Measurements from ENCODE around the gene FRY. TPM values are rescaled to one million over a fixed set of nuclear protein-coding genes. Genes with fewer than 3 reads are reported as not detected.

Gene FRY
- total RNA-seq, 1 donor from 2014 or later = 38.8 TPM

GRCh38 chr13:32115066-32115465, 83.5 kb downstream of the FRY start:
- Mint-ChIP-seq H3K27me3 (ENCODE audit: low read depth) (no peaks in the 10 kb centered on the region), H3K36me3 (ENCODE audit: low read depth) (peaks cover 7% of the 10 kb centered on the region), H3K9me3 (ENCODE audit: low read depth) (no peaks in the 10 kb centered on the region), H3K4me3 (ENCODE audit: unreplicated experiment) (no peak overlapping the region), H3K27ac (ENCODE audit: unreplicated experiment) (no peak overlapping the region), H3K4me1 (ENCODE audit: low read depth) (peaks cover 10% of the 10 kb centered on the region)
- no peak for DNase-seq (ENCODE audit: low spot score)
- no peak for TF ChIP-seq CTCF (IDR thresholded peaks at IDR 0.05)

DNA sequence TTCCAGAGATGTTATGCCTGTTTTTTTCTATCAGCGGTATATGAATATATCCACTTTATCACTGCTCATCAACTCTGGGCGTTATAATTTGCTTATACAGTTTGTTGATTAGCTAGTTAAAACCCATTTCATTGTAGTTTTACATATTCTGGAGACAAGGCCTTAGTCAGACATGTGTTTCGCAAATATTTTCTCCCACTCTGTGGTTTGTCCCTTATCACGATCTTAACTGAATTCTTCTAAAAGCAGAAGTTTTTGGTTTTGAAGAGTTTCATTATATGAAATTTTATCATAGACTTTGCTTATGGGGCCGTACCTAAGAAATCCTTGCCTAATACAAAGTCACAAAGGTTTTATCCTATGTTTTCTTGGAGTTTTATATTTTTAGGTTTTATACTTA, 84.6 kb downstream of the FRY start:
- Mint-ChIP-seq H3K9me3 (ENCODE audit: low read depth) (no peaks in the 10 kb centered on the region), H3K27ac (ENCODE audit: unreplicated experiment) (no peak overlapping the region), H3K4me1 (ENCODE audit: low read depth) (peaks cover 12% of the 10 kb centered on the region), H3K27me3 (ENCODE audit: low read depth) (no peaks in the 10 kb centered on the region), H3K4me3 (ENCODE audit: unreplicated experiment) (no peak overlapping the region), H3K36me3 (ENCODE audit: low read depth) (peaks cover 12% of the 10 kb centered on the region)
- no peak for DNase-seq (ENCODE audit: low spot score)
- TF ChIP-seq CTCF (IDR thresholded peaks at IDR 0.05) = no peak

DNA sequence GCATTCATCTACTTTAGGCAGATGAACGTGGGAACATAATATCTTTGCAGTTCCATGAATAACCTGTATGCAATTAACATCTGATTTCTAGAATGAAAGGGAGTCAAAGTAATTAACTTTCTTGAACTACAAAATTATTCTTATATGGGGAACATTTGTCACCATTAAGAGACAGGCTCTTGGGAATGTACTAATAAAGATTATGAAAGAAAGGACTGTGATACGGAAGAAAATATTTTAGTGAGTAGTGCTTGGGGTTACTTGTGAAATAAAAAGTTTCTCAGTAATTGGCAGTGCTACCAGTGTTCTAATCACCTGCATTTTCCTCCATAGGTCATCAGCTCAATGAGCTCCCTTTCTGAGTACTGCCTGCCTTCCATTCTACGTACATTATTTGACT, 85.4 kb downstream of the FRY start:
- Mint-ChIP-seq H3K27me3 (ENCODE audit: low read depth) (no peaks in the 10 kb centered on the region), H3K36me3 (ENCODE audit: low read depth) (peaks cover 17% of the 10 kb centered on the region), H3K9me3 (ENCODE audit: low read depth) (peaks cover 6% of the 10 kb centered on the region), H3K27ac (ENCODE audit: unreplicated experiment) (no peak overlapping the region), H3K4me1 (ENCODE audit: low read depth) (peaks cover 12% of the 10 kb centered on the region), H3K4me3 (ENCODE audit: unreplicated experiment) (no peak overlapping the region)
- no peak for DNase-seq (ENCODE audit: low spot score)
- TF ChIP-seq CTCF (IDR thresholded peaks at IDR 0.05) = no peak

- Mint-ChIP-seq H3K36me3 (ENCODE audit: low read depth) (peaks cover 22% of the 10 kb centered on the region), H3K27ac (ENCODE audit: unreplicated experiment) (no peak overlapping the region), H3K4me1 (ENCODE audit: low read depth) (peaks cover 12% of the 10 kb centered on the region), H3K4me3 (ENCODE audit: unreplicated experiment) (no peak overlapping the region), H3K27me3 (ENCODE audit: low read depth) (no peaks in the 10 kb centered on the region), H3K9me3 (ENCODE audit: low read depth) (peaks cover 10% of the 10 kb centered on the region)
- no peak for TF ChIP-seq CTCF (IDR thresholded peaks at IDR 0.05)
- no peak for DNase-seq (ENCODE audit: low spot score)
Measured at GRCh38 chr13:32117701-32118100, 86.1 kb downstream of the FRY start.

DNA sequence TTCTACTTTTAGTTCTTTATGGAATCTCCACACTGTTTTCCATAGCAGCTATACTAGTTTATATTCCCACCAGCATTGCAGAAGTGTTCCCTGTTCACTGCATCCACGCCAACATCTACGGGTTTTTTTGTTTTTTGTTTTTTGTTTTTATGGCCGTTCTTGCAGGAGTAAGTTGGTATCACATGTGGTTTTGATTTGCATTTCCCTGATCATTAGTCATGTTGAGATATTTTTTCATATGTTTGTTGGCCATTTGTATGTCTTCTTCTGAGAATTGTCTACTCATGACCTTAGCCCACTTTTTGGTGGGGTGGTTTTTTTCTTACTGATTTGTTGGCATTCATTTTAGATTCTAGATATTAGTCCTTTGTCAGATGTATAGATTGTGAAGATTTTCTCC, 89.7 kb downstream of the FRY start:
- Mint-ChIP-seq H3K4me1 (ENCODE audit: low read depth) (peaks cover 26% of the 10 kb centered on the region), H3K4me3 (ENCODE audit: unreplicated experiment) (no peak overlapping the region), H3K27ac (ENCODE audit: unreplicated experiment) (no peak overlapping the region), H3K36me3 (ENCODE audit: low read depth) (peaks cover 33% of the 10 kb centered on the region), H3K27me3 (ENCODE audit: low read depth) (no peaks in the 10 kb centered on the region), H3K9me3 (ENCODE audit: low read depth) (peaks cover 16% of the 10 kb centered on the region)
- TF ChIP-seq CTCF (IDR thresholded peaks at IDR 0.05) = no peak
- no peak for DNase-seq (ENCODE audit: low spot score)

Measured in chondrocyte (in vitro differentiated cells).